Upper lobe of left lung (tissue), 4 donors: Measurements from ENCODE around the gene FAM83G.

ENCODE experiments used
- EP300 ChIP-seq, 4 donors: sonication (generic); formaldehyde crosslinking; IDR thresholded peaks; one replicate each; pipeline ENCODE4 v1.5.1; 2017; ENCODE audit warnings: antibody characterized with exemption in 4 of 4, control low read depth in 2 of 4
- TF ChIP-seq, protein P1 (sequence below), 6 experiments: fragments of 450-650 bp in 4 of 6; fragments of 200-600 bp in 2 of 6; sonication (generic) in 2 of 6; IDR thresholded peaks; one replicate each; pipeline ENCODE4 v1.5.1; 2016 to 2019; ENCODE audit warnings: antibody characterized with exemption in 6 of 6

DNA sequence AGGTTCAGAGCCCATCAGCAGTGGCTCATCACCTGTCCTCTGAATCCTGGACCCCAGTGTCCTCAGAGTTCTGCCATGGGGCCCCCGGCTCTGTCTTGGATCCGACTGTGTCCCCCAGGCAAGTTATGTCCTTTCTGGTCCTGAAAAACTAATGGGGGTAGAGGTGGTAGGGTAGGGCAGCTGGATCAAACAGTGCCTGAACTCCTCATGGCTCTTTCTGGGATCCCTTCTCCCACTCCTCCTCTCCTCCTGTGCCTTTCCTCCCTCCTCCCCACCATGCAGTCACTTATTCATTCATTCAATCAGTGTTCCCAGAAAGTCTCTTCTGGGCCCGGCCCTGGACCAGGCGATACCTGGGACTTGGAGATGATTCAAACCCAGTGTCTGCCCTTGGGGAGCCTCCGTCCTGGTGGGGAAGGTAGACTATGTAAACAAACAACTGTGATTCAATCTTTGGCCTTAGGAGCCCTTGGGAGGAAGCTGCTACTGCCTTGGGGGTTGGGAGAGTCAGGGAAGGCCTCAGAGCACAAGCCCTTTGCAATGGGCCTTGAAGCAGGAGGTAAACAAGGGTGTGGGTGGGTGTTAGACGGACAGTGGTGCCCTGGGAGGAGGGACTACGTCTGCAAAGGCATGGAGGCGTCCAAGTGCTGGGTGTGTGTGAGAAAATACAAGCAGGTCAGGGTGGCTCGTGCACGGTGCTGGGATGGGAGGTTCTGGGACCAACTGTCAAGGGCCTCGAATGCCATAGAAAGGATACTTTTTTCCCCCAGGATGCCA lies 6.4 kb upstream of the FAM83G start:
- TF ChIP-seq EP300 (IDR thresholded peaks at IDR 0.05), result no peak
- TF ChIP-seq, protein P1, sequence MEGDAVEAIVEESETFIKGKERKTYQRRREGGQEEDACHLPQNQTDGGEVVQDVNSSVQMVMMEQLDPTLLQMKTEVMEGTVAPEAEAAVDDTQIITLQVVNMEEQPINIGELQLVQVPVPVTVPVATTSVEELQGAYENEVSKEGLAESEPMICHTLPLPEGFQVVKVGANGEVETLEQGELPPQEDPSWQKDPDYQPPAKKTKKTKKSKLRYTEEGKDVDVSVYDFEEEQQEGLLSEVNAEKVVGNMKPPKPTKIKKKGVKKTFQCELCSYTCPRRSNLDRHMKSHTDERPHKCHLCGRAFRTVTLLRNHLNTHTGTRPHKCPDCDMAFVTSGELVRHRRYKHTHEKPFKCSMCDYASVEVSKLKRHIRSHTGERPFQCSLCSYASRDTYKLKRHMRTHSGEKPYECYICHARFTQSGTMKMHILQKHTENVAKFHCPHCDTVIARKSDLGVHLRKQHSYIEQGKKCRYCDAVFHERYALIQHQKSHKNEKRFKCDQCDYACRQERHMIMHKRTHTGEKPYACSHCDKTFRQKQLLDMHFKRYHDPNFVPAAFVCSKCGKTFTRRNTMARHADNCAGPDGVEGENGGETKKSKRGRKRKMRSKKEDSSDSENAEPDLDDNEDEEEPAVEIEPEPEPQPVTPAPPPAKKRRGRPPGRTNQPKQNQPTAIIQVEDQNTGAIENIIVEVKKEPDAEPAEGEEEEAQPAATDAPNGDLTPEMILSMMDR (IDR thresholded peaks at IDR 0.05), result no peak
